ENCODE results near the gene ZNF384.

Gene ZNF384

GRCh38 chr12:6699259-6699988, 10.2 kb upstream of the ZNF384 start:
- DNase-seq (ENCODE audit: low read depth in 1 of 2, low spot score in 1 of 2) = no peak

GRCh38 chr12:6698352-6699046, 9.3 kb upstream of the ZNF384 start:
- no peak for DNase-seq (ENCODE audit: low read depth in 1 of 2, low spot score in 1 of 2)

GRCh38 chr12:6697584-6698351, 8.6 kb upstream of the ZNF384 start:
- DNase-seq (ENCODE audit: low read depth in 1 of 2, low spot score in 1 of 2) = no peak

- no peak for DNase-seq (ENCODE audit: low read depth in 1 of 2, low spot score in 1 of 2)
Measured at GRCh38 chr12:6696690-6697583, 7.8 kb upstream of the ZNF384 start.

- DNase-seq (ENCODE audit: low read depth in 1 of 2, low spot score in 1 of 2) = no peak
Measured at GRCh38 chr12:6695313-6696045, 6.3 kb upstream of the ZNF384 start.

GRCh38 chr12:6694701-6695100, 5.5 kb upstream of the ZNF384 start:
- no peak for DNase-seq (ENCODE audit: low read depth in 1 of 2, low spot score in 1 of 2)

- no peak for DNase-seq (ENCODE audit: low read depth in 1 of 2, low spot score in 1 of 2)
Measured at GRCh38 chr12:6693832-6694355, 4.7 kb upstream of the ZNF384 start.

GRCh38 chr12:6692888-6693287, 3.7 kb upstream of the ZNF384 start:
- no peak for DNase-seq (ENCODE audit: low read depth in 1 of 2, low spot score in 1 of 2)

GRCh38 chr12:6691473-6691872, 2.3 kb upstream of the ZNF384 start:
- DNase-seq (ENCODE audit: low read depth in 1 of 2, low spot score in 1 of 2) = no peak

GRCh38 chr12:6688543-6688998, 604 bp downstream of the ZNF384 start:
- no peak for DNase-seq (ENCODE audit: low read depth in 1 of 2, low spot score in 1 of 2)

GRCh38 chr12:6685814-6686213, 3.4 kb downstream of the ZNF384 start:
- DNase-seq (ENCODE audit: low read depth in 1 of 2, low spot score in 1 of 2) = no peak

- no peak for DNase-seq (ENCODE audit: low read depth in 1 of 2, low spot score in 1 of 2)
Measured at GRCh38 chr12:6684609-6685008, 4.6 kb downstream of the ZNF384 start.

GRCh38 chr12:6676962-6677361, 12.2 kb downstream of the ZNF384 start:
- no peak for DNase-seq (ENCODE audit: low read depth in 1 of 2, low spot score in 1 of 2)

- DNase-seq (ENCODE audit: low read depth in 1 of 2, low spot score in 1 of 2) = no peak
Measured at GRCh38 chr12:6672143-6672542, 17.0 kb downstream of the ZNF384 start.

GRCh38 chr12:6667559-6668210, 21.5 kb downstream of the ZNF384 start:
- DNase-seq (ENCODE audit: low read depth in 1 of 2, low spot score in 1 of 2) = no peak

- no peak for DNase-seq (ENCODE audit: low read depth in 1 of 2, low spot score in 1 of 2)
Measured at GRCh38 chr12:6666211-6666610, 23.0 kb downstream of the ZNF384 start.

GRCh38 chr12:6664902-6665301, 24.3 kb downstream of the ZNF384 start:
- no peak for DNase-seq (ENCODE audit: low read depth in 1 of 2, low spot score in 1 of 2)

GRCh38 chr12:6662906-6663742, 26.1 kb downstream of the ZNF384 start, which contains the start of gene ING4:
TSS of gene ING4 (minus strand) at chr12:6663119. CDS start at chr12:6663101, 18 bp downstream.
- peak; percentile 87 to 91 for DNase-seq (ENCODE audit: low read depth in 1 of 2, low spot score in 1 of 2)

- DNase-seq (ENCODE audit: low read depth in 1 of 2, low spot score in 1 of 2) = no peak
Measured at GRCh38 chr12:6662602-6662905, 26.6 kb downstream of the ZNF384 start.
